HG02588 (cell line): ENCODE results near the gene ATRX.
"Not testable (repeated sequence)": the region's sequence is repeated elsewhere in the genome, so short reads cannot be mapped to it uniquely, and the experiment has no call there.

Source experiments
- ATAC-seq: cut with Tn5 transposase; IDR thresholded peaks from one replicate; pipeline ENCODE4 v1.9.1; 2021; ENCODE audit warnings: mild to moderate bottlenecking, moderate library complexity; ENCODE audit not compliant: unreplicated experiment

ATRX gene

GRCh38 chrX:77622233-77622632 lies 163.8 kb downstream of the ATRX start:
- ATAC-seq, result no peak

DNA sequence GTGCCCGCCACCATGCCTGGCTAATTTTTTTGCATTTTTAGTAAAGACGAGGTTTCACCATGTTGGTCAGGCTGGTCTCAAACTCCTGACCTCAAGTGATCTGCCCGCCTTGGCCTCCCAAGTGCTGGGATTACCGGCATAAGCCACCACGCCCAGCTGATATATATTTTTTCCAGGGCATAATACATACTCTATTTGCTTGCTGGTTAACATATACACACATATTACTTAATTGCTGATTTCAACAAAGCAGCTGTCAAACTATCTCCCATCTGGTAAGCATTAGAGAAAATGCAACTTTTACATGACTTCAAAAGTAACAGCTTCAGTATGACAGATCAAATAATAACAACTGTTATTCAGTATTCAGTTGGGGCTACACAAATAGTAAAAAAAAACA lies 164.6 kb downstream of the ATRX start:
- not testable (repeated sequence) for ATAC-seq

DNA sequence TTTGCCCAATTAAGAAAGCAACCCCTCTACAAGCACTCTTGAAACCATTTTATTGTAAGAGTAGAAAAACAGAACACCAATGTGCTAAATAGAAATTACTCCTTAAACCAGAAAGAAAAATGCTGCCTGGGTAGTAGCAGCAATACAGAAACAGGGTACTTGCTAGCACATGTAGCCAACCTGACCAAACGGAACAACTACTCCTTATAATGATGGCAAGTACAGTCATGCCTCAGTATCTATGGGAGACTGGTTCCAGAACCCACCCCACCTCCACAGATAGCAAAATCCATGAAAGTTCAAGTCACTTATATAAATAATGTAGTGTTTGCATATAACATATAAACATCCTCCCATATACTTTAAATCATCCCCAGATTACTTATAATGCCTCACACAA lies 168.8 kb downstream of the ATRX start:
- no peak for ATAC-seq

GRCh38 chrX:77603635-77604336 lies 182.2 kb downstream of the ATRX start:
- ATAC-seq, result no peak

DNA sequence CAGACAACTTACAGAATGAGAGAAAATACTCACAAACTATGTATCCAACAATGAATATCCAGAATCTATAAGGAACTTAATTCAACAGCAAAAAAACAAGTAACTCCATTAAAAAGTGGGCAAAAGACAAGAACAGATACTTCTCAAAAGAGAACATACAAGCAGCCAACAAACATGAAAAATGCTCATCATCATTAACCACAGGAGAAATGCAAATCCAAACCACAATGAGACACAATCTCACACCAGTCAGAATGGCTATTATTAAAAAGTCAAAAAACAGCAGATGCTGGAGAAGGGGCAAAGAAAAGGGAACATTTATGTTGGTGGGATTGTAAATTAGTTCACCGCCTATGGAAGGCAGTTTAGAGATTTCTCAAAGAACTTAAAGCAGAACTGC lies 188.5 kb downstream of the ATRX start:
- ATAC-seq, result no peak

DNA sequence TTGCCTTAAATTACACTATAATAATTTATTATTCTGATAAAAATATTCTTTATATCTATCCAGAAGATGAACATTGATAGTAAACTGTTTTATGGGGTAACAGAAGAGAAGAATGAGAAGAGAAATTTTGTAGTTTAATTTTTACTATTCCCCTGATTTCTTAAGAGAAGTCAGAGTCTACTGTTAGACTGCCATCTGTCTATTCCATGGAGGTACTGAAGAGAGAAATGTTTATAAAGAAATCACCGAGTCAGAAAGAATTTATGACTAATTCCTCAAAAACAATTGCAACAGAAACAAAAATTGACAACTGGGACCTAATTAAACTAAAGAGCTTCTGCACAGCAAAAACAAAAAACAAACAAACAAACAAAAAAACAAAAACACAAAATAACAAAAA lies 188.9 kb downstream of the ATRX start:
- no peak for ATAC-seq

DNA sequence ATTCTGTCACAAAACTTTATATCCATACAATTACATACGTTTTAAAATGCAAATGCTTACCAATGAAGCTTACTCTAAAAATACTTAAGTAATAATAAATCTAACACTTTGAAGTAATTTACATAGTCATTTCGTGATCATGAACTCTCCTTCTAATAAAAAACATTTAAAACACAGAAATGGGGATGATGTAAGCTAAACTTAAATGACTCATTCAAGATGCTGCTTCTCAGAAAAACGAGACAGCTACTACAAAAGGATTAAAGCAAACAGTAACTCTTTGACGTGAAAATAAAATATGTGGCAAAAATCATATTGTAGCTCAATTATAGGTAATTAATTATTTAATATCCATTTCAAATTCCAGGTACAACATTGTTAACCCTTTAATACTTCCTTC lies 190.2 kb downstream of the ATRX start:
- ATAC-seq, result no peak

DNA sequence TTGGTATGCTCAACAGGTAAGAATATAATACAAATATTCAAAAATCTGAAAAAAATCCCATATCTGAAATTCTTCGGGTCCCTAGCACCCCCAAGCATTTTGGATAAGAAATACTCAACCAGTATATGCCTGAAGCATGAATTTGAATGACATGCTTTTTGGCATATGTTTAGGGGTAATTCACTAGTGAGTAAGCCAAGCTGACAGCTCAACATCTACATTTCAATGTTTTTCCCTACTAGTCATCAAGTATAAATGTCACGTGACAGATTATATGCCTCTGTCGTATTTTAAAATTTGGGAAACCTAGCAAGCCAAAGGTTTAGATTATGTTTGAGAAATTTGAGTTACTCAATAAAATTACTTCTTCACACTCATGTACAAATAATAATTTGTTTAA lies 213.7 kb downstream of the ATRX start:
- ATAC-seq, result no peak

DNA sequence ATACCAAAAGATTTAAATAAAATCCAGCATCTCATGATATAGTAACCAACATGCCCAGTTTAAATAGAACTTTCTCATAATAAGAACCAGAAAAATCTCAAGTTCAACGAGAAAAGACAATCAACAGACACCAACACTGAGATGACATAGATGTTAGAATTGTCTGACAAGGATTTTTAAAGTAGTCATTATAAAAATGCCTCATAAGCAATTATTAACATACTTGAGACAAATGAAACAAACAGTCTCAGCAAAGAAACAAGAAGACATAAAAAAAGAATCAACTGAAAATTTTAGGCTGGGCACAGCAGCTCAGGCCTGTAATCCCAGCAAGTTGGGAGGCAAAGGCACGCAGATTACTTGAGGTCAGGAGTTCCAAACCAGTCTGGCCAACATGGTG lies 220.7 kb downstream of the ATRX start:
- no peak for ATAC-seq

DNA sequence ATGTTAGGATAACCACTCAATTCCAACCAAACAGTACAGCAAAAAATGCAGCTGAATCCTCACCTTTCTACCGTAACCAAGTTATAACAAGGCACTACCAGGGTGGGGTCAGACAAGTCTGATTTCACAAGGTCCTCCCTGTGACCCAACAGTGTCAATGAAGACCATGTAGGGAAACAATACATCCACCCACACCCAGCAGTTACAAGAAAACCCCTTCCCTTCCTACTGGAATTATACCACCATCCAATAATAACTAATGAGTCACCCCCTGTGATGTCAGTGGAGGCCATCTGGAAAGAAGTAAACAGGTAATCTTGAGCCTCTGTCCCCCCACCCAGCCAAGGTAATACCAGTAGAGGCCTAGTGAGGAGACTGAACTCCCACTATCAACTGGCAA lies 221.2 kb downstream of the ATRX start:
- no peak for ATAC-seq

DNA sequence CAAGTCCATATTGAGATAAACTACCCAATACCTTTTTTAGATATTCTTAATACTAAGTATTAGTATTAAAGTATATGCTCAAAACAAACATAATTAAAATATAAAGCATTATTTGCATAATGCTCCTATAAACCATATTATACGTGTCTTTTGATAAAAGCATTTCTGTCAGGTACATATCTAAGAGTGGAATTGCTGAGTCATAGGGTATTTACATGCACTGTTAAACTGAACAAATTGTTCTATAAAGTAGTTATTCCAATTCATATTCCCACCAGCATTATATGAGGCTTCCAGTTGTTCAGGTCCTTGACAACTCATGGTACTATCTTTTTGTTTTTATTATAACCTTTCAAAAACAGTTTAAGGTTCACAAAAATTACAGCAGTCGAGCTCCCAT lies 224.6 kb downstream of the ATRX start:
- no peak for ATAC-seq

GRCh38 chrX:77556276-77556675 lies 229.7 kb downstream of the ATRX start:
- ATAC-seq, result no peak

DNA sequence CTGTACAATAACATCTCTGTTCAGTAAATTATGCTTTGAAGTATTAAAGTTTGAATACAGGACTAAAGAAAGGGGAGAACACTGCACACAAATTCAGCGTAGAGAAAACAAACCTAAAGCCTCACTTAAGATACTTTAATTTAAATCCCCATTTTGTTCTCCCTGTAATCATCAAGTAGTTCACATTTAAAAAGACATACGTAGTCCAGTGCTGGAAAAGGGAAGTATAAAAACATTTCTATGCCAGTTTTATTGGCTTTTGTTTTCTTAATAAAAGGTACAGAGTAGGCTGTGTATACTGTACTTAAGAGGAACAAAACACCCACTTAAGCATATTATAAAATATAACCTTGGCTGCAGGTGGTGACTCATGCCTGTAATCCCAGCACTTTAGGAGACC lies 237.3 kb downstream of the ATRX start:
- no peak for ATAC-seq

DNA sequence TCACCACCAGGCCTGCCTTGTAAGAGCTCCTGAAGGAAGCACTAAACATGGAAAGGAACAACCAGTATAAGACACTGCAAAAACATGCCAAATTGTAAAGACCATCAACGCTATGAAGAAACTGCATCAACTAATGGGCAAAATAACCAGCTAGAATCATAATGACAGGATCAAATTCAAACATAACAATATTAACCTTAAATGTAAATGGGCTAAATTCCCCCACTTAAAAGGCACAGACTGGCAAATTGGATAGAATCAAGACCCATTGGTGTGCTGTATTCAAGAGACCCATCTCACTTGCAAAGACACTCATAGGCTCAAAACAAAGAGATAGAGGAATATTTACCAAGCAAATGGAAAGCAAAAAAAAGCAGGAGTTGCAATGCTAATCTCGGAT lies 246.2 kb downstream of the ATRX start:
- ATAC-seq, result not testable (repeated sequence)

DNA sequence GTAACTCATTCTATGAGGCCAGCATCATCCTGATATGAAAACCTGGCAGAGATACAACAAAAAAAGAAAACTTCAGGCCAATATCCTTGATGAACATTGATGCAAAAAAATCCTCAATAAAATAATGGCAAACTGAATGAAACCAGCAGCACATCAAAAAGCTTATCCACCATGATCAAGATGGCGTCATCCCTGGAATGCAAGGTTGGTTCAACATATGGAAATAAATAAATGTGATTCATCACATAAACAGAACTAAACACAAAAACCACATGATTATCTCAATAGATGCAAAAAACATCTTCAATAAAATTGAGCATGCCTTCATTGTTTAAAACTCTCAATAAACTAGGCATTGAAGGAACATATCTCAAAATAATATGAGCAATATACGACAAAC lies 254.8 kb downstream of the ATRX start:
- not testable (repeated sequence) for ATAC-seq

- ATAC-seq, result no peak
Measured at GRCh38 chrX:77528034-77528433, 258.0 kb downstream of the ATRX start.

- ATAC-seq, result no peak
Measured at GRCh38 chrX:77527233-77528001, 258.6 kb downstream of the ATRX start.

DNA sequence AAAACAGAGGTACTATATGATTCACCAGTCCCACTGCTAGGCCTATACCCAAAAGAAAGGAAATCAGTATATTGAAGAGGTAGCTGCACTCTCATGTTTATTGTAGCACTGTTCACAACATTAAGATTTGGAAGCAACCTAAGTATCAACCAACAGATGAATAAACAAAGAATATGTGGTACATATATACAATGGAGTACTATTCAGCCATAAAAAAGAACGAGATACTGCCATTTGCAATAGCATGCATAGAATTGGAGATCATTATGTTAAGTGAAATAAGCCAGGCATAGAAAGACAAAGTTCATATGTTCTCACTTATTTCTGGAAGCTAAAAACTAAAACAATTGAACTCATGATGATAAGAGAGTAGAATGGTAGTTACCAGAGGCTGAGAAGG lies 266.3 kb downstream of the ATRX start:
- no peak for ATAC-seq

GRCh38 chrX:77514177-77514576 lies 271.8 kb downstream of the ATRX start:
- ATAC-seq, result no peak

- ATAC-seq, result no peak
Measured at GRCh38 chrX:77510007-77510406, 276.0 kb downstream of the ATRX start.

DNA sequence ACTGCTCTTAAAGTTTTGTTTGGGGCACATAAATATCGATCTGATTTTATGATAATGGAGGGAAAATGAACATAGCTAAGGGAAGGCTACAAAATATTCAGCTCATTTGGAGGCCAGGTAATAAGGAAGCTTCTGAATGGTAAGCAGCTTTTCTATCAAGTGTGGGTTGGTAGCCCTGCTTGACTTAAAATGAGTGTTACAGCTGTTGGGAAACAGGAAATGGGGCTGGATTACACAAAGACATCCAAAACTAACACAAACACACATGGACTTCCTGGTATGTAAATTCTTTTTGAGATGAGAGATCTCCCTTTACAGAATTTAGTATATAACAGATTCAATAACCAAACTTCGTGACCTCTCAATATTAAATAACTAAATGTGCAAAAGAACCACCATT lies 280.8 kb downstream of the ATRX start:
- ATAC-seq, result no peak

DNA sequence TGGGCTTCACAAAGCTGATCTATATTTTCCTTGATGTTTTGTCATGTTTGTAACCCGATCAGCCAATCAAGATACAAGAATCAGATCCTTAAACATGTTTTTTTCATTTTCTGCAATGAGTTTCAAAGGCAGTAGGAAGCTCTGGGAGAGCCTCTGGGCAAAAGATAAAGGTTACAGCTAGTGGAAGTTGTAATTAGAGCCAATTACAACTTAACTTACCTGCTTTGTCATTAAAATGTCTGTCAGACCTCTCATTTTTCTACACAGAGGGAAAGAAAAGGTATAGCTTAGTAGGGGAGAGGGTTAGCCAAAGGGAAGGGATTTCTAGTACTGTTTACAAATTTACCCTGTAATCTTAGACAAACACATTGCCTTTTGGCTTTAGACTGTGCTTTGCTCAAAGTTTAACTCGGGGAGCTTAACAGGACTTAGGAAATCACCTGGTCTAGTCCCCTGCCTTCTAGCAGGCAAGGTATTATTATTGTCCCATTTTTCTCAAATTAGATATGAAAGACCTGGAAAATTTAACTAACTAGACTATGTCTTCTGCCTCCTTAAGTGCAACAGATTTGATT lies 283.0 kb downstream of the ATRX start:
- ATAC-seq, result no peak
